Measurements from ENCODE around the gene CCDC175. TPM values are rescaled to one million over a fixed set of nuclear protein-coding genes. Genes with fewer than 3 reads are reported as not detected.

CCDC175 gene
- total and polyA plus RNA-seq, 8 donors, result not detected

DNA sequence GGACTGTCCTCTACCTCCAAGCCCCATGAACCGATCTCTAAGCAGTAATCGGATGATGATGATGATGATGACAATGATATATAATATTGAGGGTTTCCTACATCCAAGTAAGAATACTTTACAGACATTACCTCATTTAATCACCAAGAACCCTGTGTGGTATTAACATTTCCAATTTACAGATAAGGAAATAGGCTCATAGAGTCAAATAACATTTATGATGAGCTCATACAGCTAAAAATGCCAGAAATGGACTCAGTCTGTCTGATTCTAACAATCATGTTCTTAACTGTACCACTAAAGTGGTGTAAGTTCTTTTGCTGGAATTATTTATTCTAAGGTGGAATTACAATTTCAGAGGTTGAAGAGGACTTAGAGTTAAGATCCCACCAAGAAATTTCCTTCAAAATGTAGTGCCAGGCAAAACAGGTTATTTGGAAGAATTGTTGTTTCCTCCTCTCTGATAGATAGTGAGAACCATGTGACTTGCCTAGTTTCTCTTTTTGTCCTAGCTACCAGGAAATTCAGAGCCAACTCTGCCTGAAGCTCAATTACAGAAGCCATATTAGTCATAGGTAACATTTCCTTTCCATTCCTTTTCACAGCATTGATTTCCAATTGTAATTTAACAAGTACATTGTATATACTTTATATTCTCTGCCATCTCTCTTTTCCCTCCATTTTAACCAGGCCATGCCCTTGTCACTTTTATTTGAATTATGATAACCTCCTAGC lies 23.8 kb upstream of the CCDC175 start:
- no peak overlapping the region for H3K27ac ChIP-seq
- H3K27me3 ChIP-seq, result no peaks in the 10 kb centered on the region
- TF ChIP-seq, protein P1, sequence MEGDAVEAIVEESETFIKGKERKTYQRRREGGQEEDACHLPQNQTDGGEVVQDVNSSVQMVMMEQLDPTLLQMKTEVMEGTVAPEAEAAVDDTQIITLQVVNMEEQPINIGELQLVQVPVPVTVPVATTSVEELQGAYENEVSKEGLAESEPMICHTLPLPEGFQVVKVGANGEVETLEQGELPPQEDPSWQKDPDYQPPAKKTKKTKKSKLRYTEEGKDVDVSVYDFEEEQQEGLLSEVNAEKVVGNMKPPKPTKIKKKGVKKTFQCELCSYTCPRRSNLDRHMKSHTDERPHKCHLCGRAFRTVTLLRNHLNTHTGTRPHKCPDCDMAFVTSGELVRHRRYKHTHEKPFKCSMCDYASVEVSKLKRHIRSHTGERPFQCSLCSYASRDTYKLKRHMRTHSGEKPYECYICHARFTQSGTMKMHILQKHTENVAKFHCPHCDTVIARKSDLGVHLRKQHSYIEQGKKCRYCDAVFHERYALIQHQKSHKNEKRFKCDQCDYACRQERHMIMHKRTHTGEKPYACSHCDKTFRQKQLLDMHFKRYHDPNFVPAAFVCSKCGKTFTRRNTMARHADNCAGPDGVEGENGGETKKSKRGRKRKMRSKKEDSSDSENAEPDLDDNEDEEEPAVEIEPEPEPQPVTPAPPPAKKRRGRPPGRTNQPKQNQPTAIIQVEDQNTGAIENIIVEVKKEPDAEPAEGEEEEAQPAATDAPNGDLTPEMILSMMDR (IDR thresholded peaks at IDR 0.05), result no peak
- TF ChIP-seq EP300 (IDR thresholded peaks at IDR 0.05), result no peak
- TF ChIP-seq POLR2A (IDR thresholded peaks at IDR 0.05), result no peak
- no peak for TF ChIP-seq POLR2AphosphoS5 (IDR thresholded peaks at IDR 0.05)
- H3K36me3 ChIP-seq, result no peaks in the 10 kb centered on the region
- no peaks in the 10 kb centered on the region for H3K9me3 ChIP-seq
- intact Hi-C loops (cut with DNase I; ENCODE audit: low total_unique reads), result no loop called here
- no peak for DNase-seq
- 93 to 100% (median 95%) methylated on average over 2 of the region's 2 CpGs for WGBS, 5 donors
- H3K4me1 ChIP-seq, result no peaks in the 10 kb centered on the region
- no peak overlapping the region for H3K4me3 ChIP-seq

DNA sequence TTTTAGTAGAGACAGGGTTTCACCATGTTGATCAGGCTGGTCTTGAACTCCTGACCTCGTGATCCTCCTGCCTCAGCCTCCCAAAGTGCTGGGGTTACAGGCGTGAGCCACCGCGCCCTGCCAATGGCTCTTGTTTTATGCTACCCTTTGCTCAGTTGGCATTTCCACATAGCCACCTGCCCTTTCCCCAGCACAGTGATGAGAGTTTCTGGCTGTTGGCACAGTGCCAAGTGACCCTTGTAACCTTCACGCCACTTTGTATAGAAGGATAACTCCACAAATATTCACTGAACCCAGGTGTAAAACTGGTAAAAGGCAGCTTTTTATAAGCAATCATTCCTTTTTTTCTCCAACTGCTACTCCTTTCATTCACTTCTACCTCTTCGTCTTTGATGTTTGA lies 18.5 kb upstream of the CCDC175 start:
- H3K36me3 ChIP-seq, result no peaks in the 10 kb centered on the region
- WGBS, 5 donors, result 71 to 80% (median 76%) methylated on average over 6 of the region's 6 CpGs
- intact Hi-C loops (cut with DNase I; ENCODE audit: low total_unique reads), result no loop called here
- no peaks in the 10 kb centered on the region for H3K4me1 ChIP-seq
- no peak for TF ChIP-seq POLR2AphosphoS5 (IDR thresholded peaks at IDR 0.05)
- TF ChIP-seq EP300 (IDR thresholded peaks at IDR 0.05), result no peak
- no peak for TF ChIP-seq POLR2A (IDR thresholded peaks at IDR 0.05)
- TF ChIP-seq, protein P1 (IDR thresholded peaks at IDR 0.05), result no peak
- H3K4me3 ChIP-seq, result no peak overlapping the region
- no peaks in the 10 kb centered on the region for H3K9me3 ChIP-seq
- DNase-seq, result no peak
- H3K27ac ChIP-seq, result no peak overlapping the region
- H3K27me3 ChIP-seq, result no peaks in the 10 kb centered on the region

DNA sequence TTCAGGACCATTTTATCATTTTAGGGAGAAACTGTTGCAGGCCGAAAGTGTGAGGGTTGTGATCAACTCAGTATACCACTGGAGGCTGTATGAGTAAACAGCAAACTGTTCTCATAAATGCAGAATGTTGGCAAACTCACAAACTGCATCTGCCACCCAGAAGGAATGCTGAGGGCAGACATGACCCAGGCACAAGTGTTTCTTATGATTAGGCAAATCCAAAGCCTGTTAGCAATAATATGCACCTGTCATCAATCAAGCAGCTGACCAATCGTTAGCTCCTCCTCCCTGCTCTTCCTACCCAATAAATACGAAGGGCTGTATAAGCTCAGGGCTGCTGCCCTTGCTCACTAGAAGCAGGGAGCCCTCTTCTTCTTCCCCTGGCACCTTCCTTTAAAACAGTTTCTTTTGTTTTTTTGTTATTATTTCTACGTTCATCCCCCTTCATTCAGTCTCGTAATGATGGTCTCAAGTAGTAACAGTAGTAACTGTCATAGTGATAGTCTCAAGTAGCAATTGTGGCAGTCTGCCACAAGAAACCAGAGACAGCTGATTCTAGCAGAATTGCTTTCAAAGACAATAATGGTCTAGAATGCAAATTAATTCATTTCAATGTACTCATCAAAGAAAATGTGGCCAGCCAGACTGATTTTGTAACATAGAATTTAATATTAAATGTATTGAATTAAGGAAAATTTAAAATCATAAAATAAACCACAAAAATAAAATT lies 15.2 kb upstream of the CCDC175 start:
- H3K9me3 ChIP-seq, result no peaks in the 10 kb centered on the region
- no peak overlapping the region for H3K27ac ChIP-seq
- intact Hi-C loops (cut with DNase I; ENCODE audit: low total_unique reads), result no loop called here
- TF ChIP-seq EP300 (IDR thresholded peaks at IDR 0.05), result no peak
- 79 to 93% (median 92%) methylated on average over 5 of the region's 5 CpGs for WGBS, 5 donors
- H3K27me3 ChIP-seq, result no peaks in the 10 kb centered on the region
- no peaks in the 10 kb centered on the region for H3K4me1 ChIP-seq
- H3K36me3 ChIP-seq, result no peaks in the 10 kb centered on the region
- no peak for DNase-seq
- H3K4me3 ChIP-seq, result no peak overlapping the region

DNA sequence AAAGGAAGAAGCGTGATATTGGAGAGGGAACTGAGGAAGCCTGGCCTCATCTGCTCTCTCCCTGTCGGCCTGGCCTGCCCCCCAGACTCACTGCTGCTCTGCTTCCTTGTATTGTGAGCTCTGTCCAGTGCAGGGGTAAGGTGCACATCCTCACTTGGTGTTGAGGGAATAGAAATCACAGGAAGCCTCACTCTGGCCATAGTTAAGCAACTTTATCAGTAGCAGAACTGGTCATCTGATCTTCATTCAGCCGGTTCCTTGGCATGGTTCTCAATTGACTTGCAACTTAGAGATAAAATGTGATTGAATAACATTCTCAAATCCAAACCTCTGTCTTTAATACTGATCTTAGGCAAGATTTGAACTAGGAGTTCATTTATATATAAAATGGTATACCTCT lies 11.5 kb upstream of the CCDC175 start:
- Histone ChIP-seq H3K36me3 (no peaks in the 10 kb centered on the region), H3K27me3 (no peaks in the 10 kb centered on the region), H3K9me3 (no peaks in the 10 kb centered on the region), H3K4me3 (no peak overlapping the region), H3K27ac (no peak overlapping the region), H3K4me1 (peaks cover 0 to 9% (median 0%) of the 10 kb centered on the region in 4 donors)
- TF ChIP-seq POLR2A (IDR thresholded peaks at IDR 0.05) (no peak), EP300 (IDR thresholded peaks at IDR 0.05) (no peak), POLR2AphosphoS5 (IDR thresholded peaks at IDR 0.05) (no peak)
- TF ChIP-seq, protein P1 (IDR thresholded peaks at IDR 0.05), result no peak
- DNase-seq, result no peak
- WGBS, 5 donors, result 67 to 80% (median 71%) methylated on average over 3 of the region's 3 CpGs
- intact Hi-C loops (cut with DNase I; ENCODE audit: low total_unique reads), result no loop called here
